GM21360 (cell line): Measurements from ENCODE around the gene ANKS6.

Experiments used
- ATAC-seq: cut with Tn5 transposase; IDR thresholded peaks from one replicate; pipeline ENCODE4 v1.9.1; 2021; ENCODE audit warnings: mild to moderate bottlenecking, moderate library complexity; ENCODE audit not compliant: unreplicated experiment

Gene ANKS6

DNA sequence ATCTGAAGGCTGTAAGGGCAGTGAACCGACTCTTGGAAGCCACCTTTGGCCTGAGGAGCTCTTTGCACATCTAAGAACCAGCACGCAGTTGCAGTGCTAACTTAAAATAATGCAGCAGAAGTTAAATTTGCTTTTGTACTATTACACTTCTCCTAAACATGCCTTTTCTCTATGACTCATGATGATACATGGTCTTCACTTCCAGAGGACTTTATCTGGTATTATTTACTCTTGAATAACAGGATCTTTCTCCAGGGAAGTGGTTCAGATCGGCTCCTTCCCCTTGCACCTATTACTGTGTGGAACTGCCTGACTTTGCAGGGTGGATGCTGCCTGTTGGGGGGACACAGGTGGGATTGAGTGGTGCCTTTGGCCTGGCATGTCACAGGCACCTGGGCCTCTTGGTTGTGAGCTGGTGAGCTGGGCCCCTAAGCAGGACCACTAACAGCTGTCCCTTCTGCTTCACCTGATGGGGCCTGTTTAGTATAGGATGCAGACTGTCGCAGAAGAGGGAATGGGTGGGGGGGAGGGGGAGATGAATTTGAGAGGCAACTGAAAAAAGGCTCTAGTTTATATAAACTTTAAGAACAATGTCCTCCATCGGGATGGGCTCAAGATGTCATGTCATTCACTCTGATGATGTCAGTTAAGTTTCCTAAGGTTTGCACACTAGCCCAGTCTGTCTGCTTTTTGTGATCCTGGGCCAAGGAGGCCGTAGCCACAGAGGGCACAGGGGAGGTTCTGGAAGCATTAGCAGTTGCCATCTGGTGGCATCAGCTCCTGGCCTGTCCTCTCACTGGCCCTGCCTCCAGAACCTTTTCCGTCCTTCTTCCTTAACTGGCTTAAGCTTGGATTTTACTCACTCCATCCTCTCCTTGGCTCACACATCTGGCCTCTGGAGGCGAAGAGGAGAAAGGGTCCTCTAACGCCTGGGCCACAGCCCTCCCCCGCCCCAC, 53.8 kb downstream of the ANKS6 start:
- ATAC-seq, result no peak

DNA sequence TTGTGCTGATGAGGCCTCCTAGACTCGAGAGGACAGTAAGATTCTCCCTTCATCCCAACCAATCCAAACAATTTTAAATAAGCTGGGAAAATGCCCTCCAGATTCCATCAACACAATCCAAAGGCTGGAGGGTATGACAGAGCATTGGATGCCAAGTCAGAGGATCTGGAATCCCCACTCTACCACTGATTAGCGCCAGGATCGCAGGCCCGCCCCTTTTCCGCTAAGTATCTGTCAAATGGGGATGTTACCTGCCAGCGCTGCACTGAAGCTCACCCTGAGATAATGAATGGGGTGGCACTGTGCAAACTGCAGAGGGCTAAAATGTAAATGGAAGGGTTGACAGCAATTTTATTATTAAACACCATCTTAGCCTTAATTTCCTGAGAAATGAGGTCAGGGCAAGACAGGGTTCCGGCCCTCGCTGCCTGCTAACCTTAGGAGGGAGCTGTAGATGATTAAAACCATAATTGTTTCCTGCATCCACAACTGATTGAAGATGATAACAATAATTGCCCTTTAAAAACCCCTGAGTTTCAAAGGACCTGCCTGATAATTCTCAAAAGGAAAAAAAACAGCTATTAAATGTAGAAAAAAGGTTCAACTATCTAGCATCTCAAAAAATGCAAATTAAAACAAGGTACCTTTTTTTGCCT, 56.0 kb downstream of the ANKS6 start:
- ATAC-seq, result no peak

DNA sequence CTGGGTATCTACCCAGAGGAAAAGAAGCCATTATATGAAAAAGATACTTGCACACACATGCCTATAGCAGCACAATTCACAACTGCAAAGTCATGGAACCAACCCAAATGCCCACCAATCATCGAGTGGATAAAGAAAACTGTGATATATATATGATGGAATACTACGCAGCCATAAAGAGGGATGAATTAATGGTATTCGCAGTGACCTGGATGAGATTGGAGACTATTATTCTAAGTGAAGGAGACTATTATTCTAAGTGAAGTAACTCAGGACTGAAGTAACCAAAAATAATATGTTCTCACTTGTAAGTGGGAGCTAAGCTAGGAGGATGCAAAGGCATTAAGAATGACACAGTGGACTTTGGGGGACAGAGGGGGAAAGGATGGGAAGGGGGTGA, 57.6 kb downstream of the ANKS6 start:
- ATAC-seq, result no peak

DNA sequence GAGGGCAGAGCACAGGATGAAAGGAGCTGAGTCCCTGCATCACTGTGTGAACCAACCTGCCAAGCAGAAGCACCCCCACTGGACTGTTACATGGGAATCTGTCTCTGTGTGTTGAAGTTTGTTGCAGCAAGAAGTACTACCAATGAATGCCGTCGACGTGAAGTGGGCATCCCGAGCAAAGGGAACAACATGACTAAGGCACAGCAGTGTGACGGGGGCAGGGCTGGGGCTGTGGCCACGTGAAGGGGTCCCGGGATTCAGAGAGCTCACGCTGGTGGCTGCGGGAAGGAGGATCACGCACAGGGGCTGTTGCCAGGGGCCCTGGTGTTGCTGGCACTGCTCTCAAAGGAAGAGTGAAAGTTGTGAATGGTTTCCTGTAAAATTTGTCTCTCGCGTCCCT, 60.1 kb downstream of the ANKS6 start:
- no peak for ATAC-seq

DNA sequence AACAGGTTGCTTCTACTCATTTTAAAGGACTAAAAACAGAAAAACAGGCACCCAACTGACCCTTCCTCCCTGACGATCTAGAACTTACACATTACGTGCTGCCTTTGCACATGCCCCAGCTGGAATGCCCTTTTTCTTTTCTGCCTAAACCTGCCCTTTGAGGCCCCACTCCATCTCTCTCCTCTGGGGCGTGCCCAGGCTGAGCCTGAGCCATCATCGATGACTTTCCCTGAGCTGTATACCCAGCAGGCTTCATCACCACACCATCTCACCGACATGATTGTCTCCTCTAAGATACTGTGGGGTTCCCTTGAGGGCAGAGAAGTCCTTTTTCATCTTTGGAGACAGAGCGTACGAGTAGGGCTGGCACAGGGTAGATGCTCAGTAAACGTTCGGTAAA, 63.6 kb downstream of the ANKS6 start:
- no peak for ATAC-seq

DNA sequence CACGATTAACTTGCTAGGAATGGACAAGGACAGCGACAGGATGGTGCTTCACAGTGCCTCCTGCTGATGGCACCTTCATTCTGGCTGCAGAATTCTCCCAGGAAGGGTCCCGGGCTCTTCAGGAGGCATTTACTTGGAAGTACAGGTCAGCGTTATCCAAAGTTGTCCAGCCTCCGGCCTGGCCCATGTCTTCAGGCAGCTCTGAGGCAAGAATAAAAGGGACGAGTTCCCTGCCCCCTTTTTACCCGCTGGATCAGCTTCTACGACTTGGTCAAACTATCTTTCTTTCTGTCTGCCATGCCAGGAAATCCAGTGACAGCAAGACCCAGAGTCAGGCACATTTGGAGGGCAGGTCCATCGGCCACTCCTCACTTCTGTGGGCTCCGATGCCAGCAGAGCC, 64.3 kb downstream of the ANKS6 start:
- no peak for ATAC-seq

DNA sequence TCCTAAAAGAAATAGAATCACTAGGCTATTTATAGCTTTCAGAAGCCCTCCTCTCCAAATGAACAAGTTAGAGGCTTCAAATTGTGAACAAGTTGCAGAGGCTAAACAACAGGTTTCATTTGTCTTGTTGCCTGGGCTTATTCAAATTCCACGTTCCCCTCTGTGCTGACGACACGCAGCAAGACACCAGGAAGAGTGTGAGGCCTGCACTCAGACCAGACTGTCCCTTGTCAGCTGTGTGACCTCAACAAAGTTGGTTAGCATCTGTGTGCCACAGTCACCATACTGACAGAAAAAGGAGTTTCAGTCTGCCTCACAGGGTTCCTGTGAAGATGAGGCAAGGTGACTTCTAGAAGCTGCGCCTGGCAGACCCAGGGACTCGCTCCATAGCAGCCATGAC, 65.5 kb downstream of the ANKS6 start:
- no peak for ATAC-seq

DNA sequence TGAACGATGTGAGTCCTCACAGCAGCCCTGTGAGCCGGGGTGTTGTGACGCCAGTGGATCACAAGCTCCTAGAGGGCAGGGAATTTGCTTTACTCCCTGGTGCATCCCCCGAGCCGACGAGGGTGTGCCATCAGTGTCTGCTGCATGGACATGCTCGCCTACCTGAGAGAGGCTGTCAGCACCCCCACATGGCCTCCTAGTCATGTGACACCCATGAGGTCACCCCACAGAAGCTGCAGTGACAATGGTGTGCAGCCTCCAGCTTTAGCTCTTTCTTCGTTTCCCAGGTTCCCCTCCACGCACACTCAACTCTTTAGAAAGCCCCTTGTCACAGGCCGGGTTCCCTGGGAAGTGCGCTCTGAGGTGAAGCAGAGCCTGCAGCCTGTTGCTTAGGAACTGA, 67.9 kb downstream of the ANKS6 start:
- ATAC-seq, result no peak

DNA sequence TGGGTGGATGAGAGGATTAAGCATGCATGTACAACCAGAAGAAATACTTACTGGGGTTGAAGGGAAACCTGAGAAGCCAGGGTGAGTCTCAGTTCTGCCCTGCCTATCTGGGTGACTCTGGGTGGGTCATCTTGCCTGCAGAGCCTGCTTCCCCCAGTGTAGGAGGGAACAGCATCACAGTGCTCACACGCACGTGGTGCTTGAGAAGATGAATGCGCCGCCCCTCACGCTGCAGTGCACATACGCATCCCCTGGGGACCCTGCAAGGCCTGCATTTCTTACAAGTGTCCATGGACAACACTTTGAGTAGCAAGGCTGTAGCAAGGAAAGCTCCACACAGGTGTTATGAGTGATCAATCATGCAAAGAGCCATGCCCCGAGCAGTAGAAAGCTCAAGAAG, 68.9 kb downstream of the ANKS6 start:
- no peak for ATAC-seq

DNA sequence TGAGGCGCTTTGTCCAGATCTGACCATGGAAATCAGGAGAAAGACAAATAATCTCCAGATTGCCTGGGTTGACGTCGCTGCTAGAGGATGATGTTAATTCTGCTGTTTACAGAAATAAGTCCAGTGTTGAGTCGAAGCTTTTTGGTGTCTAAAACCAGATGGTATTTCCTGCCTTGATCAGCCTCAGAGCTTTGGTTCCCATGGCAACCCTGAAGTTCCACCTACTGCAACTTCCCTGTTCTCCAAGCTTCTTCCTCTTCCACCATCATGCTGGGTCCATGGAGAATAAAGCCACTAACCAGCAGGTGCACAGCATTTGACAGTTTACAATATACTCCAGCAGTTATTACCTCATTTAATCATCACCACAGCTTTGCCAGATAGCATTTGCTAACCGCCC, 69.6 kb downstream of the ANKS6 start:
- no peak for ATAC-seq

DNA sequence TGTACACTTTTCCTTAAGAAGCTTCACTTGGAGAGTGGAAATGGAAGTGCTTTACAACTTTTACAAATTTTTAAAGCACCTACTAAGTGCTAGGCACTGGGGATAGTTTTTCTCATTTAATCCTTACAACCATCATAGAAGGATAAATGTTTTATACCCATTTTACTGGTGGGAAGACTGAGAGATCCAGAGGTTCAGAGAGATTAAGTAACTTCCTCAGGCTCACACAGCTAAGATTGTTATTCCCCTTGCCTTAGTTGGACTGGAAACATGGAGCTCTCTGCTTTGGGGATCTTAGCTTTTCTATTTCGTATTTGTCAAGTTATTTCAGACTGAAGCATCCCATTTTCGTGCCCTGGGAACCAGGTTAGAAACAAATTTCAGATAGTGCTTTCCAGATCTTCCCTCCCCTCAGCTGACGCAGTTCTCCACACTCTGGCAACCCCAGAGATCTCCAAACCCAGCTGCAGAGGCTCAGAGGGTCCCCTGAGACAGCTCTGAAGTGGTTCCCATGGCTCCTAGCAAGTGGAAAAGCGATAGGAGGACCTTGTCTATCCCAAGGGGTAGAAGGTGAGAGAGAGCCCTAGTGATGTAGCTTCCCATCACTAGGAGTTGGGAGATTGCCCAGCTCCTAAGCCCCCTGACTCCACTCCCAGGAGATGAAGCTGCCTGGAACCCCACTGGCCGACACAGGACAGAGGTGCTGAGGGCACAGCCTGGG, 71.4 kb downstream of the ANKS6 start:
- ATAC-seq, result no peak

DNA sequence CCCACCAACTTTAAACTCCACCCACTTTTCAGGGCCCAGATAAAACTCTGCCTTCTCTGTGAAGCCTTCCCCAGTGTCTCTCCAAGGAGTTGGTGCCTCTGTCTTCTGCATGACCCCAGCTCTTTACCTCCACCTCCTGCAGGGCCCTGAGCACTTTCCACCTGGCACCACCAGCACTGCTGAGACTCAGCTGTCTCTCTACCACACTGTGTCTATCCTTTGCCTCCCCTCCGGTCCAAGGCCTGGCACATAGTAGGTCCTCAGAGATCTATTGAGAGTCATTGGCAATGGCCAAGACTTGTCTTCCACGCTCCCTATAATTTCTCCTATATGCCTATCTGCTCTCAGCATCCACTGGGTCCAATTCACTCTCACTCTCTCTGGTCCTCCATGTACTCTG, 74.7 kb downstream of the ANKS6 start:
- ATAC-seq, result no peak

DNA sequence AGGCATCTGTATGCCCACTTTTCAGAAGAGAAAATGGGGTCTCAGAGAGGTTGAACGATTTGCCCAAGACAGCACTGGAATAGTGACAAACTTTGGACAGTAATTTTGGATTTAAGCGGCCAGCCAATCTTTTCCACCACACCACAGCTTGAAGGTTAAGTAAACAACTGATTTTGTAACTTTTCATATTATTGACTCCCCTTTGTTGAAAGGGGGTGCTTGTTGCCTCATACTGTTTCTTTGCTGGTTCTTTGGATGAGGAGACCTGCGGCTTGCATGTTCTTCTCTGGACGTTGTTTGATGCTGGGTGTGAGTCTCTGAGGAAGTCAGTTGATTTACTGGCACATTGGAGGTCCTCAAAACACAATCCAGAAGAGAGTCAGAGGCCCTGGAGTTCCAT, 76.0 kb downstream of the ANKS6 start:
- no peak for ATAC-seq

DNA sequence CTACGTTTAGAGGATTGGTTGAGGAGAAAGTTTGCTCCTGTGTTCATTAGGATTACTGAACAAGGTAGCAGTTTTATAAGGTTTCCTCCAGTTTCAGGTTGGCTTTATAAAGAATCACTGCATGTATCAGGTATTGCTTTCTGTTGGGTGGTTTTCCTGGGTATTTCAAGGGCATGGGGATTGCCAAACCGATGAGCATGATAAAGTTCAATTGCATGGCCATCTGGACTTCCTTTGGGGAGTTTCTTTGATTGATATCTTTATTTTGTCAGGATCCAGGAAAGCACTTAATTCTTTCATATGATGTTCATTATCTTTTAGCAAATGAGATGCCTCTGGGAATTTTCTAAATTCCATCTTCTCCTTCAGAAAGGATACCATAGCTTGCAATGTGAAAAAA, 77.3 kb downstream of the ANKS6 start:
- no peak for ATAC-seq

DNA sequence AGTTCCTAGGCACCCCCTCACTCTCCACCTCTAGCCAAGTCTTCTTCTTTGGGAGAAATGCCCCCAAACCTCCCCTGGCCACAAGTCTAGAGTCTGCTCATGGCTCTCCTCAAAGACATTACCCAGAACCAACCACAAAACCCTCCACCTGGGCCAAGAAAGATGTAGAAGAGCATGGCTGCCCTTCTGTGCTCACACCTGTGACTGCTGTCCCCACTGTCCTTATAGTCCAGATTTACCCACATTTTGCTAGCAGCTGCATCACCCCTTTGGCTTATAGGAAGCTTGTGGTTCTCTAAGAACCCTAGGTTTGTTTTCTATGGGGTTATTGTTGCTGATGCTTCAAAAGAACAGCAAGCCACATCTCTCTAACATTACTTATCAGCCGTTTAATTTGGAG, 81.5 kb downstream of the ANKS6 start:
- no peak for ATAC-seq

DNA sequence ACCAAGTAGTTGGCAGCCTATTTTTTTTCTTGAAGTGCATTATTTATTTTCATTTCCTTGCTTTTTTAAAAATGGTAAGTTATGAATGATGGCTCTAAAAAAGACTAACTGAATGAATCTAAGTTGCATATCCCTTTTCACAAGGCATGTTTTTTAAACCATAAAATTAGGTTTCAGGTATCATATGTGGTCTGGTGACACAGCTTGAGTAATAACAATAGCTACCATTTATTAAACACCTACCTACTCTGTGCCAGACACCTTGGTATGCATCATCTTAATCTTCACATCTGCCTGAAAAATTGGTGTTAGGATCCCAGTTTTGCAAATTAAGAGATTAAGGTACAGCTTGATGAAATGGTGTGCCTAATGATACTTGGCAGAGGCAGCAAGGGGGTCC, 83.4 kb downstream of the ANKS6 start:
- no peak for ATAC-seq

DNA sequence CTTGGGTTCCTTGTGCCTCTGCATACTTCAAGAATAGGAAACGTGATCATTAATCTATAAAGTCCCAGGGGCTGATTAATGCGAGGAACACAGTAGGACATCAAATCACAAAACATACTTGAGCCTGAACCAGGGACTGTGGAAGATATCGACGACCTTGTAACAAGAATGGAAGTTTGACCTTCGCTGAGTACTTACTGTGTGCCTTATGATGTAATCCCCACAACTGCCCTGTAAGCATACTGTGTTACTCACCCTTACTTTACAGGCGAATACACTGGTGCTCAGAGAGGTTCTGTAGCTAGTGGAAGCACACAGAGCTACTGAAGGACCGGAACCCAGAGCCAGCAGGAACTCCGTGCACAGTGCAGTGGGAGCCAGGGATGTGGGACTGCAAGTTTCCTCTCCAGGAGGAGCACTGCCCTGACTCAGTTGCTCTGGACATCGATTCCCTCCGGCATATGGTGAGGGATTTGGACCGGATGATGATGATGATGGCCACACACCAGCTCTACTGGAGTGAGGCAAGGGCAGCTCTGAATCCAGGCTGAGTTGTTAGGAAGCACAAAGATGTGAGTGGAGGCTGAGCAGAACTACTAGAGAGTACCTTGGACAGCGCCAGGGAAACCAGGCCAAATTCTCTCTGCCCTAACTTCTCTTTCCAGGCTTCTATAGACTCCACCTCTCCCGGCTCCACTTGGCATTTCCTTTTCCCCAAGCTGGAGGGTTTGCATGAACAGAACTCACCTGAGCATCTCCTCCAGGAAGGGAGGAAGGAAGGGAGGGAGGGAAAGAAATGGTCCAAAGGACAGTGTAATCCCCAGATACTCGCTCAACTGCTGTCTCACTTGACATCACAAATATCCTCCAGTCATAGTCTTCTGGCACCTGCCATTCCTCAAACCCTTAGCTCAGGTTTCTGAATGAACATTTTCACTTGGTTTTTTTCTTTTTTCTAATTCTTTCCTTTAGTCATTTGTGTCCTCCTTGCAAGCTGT, 86.1 kb downstream of the ANKS6 start:
- ATAC-seq, result no peak

DNA sequence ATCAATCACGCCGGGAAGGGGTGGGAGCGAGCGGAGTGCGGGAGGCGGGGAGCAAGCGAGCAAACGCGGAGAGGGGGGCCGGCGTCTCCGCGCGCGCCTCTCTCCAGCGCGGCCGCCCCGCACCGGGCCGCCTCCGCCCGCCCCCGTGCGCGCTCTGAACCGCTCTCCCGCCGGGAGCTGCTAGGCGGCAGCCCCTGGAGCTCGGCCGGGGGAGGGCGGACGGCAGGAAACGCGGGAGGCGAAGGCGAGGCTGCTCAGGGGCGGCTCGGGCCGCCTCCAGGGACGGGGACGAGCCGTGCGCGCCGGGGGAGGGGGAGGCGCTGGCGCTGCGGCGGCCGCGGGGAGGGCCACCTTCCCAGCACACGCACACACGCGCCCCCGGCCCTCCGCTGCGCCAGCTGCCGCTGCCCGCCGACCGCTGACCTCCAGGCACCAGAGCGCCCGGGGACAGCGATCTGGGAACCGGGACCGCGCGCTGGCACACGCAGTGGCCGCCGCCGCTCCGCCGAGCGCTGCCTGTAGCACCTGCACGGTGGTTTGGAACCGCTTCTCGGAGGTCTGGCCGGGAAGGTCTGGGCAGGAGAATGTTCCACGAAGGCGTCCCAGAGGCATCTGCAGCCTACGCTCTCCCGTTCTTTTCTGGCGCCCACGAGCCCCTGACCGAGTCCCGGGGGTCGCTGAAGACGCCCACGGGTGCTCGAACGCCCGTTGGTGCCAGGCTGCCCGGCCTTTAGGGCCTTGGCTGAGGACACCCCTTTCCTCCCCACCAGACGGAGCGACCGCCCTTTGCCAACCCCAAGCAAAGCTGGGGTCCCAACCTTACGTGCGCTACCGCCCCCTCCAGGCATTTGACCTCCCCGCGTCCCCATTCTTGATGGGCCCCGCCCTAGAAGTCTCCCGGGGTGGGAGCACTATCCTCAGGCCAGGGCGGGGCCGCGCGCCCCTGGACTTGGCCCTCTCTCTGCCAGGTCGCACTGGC, 87.1 kb downstream of the ANKS6 start, which contains the start of gene GABBR2:
Gene GABBR2 (minus strand): TSS at position 3 of the 979 bp plus-strand sequence. CDS start 198 bp downstream, outside the sequence.
- no peak for ATAC-seq
